ENCODE results near the gene RPL13. TPM values are rescaled to one million over a fixed set of nuclear protein-coding genes. Genes with fewer than 3 reads are reported as not detected.

The RPL13 gene
- total RNA-seq, 1 experiment from 2014 or later: 2,846 TPM

GRCh38 chr16:89536371-89536770 lies 24.1 kb upstream of the RPL13 start:
- Histone ChIP-seq H3K36me3 (ENCODE audit: control insufficient read depth, insufficient read depth, low read length) (peaks cover 11% of the 10 kb centered on the region), H3K27me3 (replicated peaks; ENCODE audit: control insufficient read depth, insufficient read depth, low read length) (no peaks in the 10 kb centered on the region), H3K4me3 (ENCODE audit: low read depth, low read length) (no peak overlapping the region), H3K9me3 (no peaks in the 10 kb centered on the region), H3K4me1 (no peaks in the 10 kb centered on the region)
- POLR2A ChIA-PET: no interaction called here
- CTCF ChIA-PET: interaction anchor here (0.9 kb wide), 1 partner anchor 21 kb away, joined by 3 read pairs; no protein-coding TSS in a partner anchor
- DNase-seq: no peak
- Mint-ChIP-seq H3K4me1 (ENCODE audit: low read depth, unreplicated experiment) (no peaks in the 10 kb centered on the region), H3K4me3 (ENCODE audit: unreplicated experiment) (no peak overlapping the region), H3K9me3 (ENCODE audit: unreplicated experiment) (no peaks in the 10 kb centered on the region), H3K36me3 (ENCODE audit: insufficient read depth, unreplicated experiment) (peaks cover 89% of the 10 kb centered on the region), H3K27ac (ENCODE audit: unreplicated experiment) (no peak overlapping the region), H3K27me3 (ENCODE audit: insufficient read depth, unreplicated experiment) (no peaks in the 10 kb centered on the region)
- BruUV-seq (replicated peaks): no TSS peak
- intact Hi-C loops (cut with micrococcal nuclease; ENCODE audit: unreplicated experiment): no loop called here
- TF ChIP-seq CTCF (IDR thresholded peaks at IDR 0.05; ENCODE audit: insufficient read depth in 1 of 2, low read depth in 1 of 2, low read length in 1 of 2, severe bottlenecking in 1 of 2, unreplicated experiment in 1 of 2): no peak

GRCh38 chr16:89536886-89537548 lies 23.5 kb upstream of the RPL13 start:
- intact Hi-C loops (cut with micrococcal nuclease; ENCODE audit: unreplicated experiment): no loop called here
- TF ChIP-seq CTCF (IDR thresholded peaks at IDR 0.05; ENCODE audit: insufficient read depth in 1 of 2, low read depth in 1 of 2, low read length in 1 of 2, severe bottlenecking in 1 of 2, unreplicated experiment in 1 of 2): no peak
- no peaks in the 10 kb centered on the region for H3K4me1 ChIP-seq
- Mint-ChIP-seq H3K36me3 (ENCODE audit: insufficient read depth, unreplicated experiment) (peaks cover 85% of the 10 kb centered on the region), H3K4me1 (ENCODE audit: low read depth, unreplicated experiment) (no peaks in the 10 kb centered on the region), H3K27ac (ENCODE audit: unreplicated experiment) (no peak overlapping the region), H3K27me3 (ENCODE audit: insufficient read depth, unreplicated experiment) (no peaks in the 10 kb centered on the region), H3K4me3 (ENCODE audit: unreplicated experiment) (no peak overlapping the region), H3K9me3 (ENCODE audit: unreplicated experiment) (no peaks in the 10 kb centered on the region)
- H3K36me3 ChIP-seq (ENCODE audit: control insufficient read depth, insufficient read depth, low read length): peaks cover 10% of the 10 kb centered on the region
- no peaks in the 10 kb centered on the region for H3K27me3 ChIP-seq (replicated peaks; ENCODE audit: control insufficient read depth, insufficient read depth, low read length)
- no peak for DNase-seq
- no peak overlapping the region for H3K4me3 ChIP-seq (ENCODE audit: low read depth, low read length)
- ChIA-PET POLR2A (no interaction called here), CTCF (interaction anchor here (0.9 kb wide), 1 partner anchor 20 kb away, joined by 3 read pairs; no protein-coding TSS in a partner anchor)
- no peaks in the 10 kb centered on the region for H3K9me3 ChIP-seq
- no TSS peak for BruUV-seq (replicated peaks)

- Histone ChIP-seq H3K27me3 (replicated peaks; ENCODE audit: control insufficient read depth, insufficient read depth, low read length) (no peaks in the 10 kb centered on the region), H3K4me3 (ENCODE audit: low read depth, low read length) (no peak overlapping the region), H3K36me3 (ENCODE audit: control insufficient read depth, insufficient read depth, low read length) (peaks cover 8% of the 10 kb centered on the region; the same call in 1 of the 2 replicates), H3K9me3 (no peaks in the 10 kb centered on the region), H3K4me1 (no peaks in the 10 kb centered on the region)
- intact Hi-C loops (cut with micrococcal nuclease; ENCODE audit: unreplicated experiment): no loop called here
- no peaks in the 10 kb centered on the region for H3K4me1 Mint-ChIP-seq (ENCODE audit: low read depth, unreplicated experiment)
- no peak for TF ChIP-seq CTCF (IDR thresholded peaks at IDR 0.05; ENCODE audit: insufficient read depth in 1 of 2, low read depth in 1 of 2, low read length in 1 of 2, severe bottlenecking in 1 of 2, unreplicated experiment in 1 of 2)
- no peak overlapping the region for H3K4me3 Mint-ChIP-seq (ENCODE audit: unreplicated experiment)
- H3K9me3 Mint-ChIP-seq (ENCODE audit: unreplicated experiment): no peaks in the 10 kb centered on the region
- peaks cover 85% of the 10 kb centered on the region for H3K36me3 Mint-ChIP-seq (ENCODE audit: insufficient read depth, unreplicated experiment)
- POLR2A ChIA-PET: no interaction called here
- DNase-seq: no peak
- H3K27ac Mint-ChIP-seq (ENCODE audit: unreplicated experiment): no peak overlapping the region
- H3K27me3 Mint-ChIP-seq (ENCODE audit: insufficient read depth, unreplicated experiment): no peaks in the 10 kb centered on the region
- BruUV-seq (replicated peaks): no TSS peak
- CTCF ChIA-PET: no interaction called here
Measured at GRCh38 chr16:89537549-89537925, 22.9 kb upstream of the RPL13 start.
